Rectal smooth muscle tissue (tissue), 1 donor: ENCODE measurements around the gene HECTD1.
"Not testable (repeated sequence)": the region's sequence is repeated elsewhere in the genome, so short reads cannot be mapped to it uniquely, and the experiment has no call there.

Experiments used
- H3K27ac ChIP-seq: one replicate; pipeline ENCODE4 v1.7.0; 2013; ENCODE audit warnings: low read depth, low read length, inconsistent platforms
- H3K27me3 ChIP-seq: one replicate; pipeline ENCODE4 v1.7.0; 2013; ENCODE audit warnings: low read length; ENCODE audit not compliant: control insufficient read depth, insufficient read depth
- H3K36me3 ChIP-seq: one replicate; pipeline ENCODE4 v1.7.0; 2013; ENCODE audit warnings: low read length; ENCODE audit not compliant: control insufficient read depth, insufficient read depth
- H3K4me1 ChIP-seq: one replicate; pipeline ENCODE4 v1.7.0; 2013; ENCODE audit warnings: low read length; ENCODE audit not compliant: control insufficient read depth, insufficient read depth
- H3K4me3 ChIP-seq: one replicate; pipeline ENCODE4 v1.7.0; 2013; ENCODE audit warnings: low read length
- H3K9ac ChIP-seq: one replicate; pipeline ENCODE4 v1.7.0; 2013; ENCODE audit warnings: low read length

HECTD1 gene

DNA sequence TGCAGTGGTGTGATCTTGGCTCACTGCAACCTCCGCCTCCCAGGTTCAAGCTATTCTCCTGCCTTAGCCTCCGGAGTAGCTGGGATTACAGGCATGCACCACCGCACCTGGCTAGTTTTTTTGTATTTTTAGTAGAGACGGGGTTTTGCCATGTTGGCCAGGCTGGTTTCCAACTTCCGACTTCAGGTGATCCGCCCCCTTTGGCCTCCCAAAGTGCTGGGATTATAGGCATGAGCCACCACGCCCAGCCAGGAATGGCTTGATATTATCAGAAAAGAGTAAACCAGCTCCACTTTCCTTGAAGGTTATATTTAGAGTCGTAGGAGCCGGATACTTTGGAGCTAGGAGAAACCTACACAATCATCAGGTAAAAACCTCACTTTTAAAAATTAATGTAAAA is 121.1 kb downstream of the HECTD1 start:
- H3K4me1 ChIP-seq, H3K4me3 ChIP-seq, H3K9ac ChIP-seq, H3K36me3 ChIP-seq, H3K27ac ChIP-seq, H3K27me3 ChIP-seq: not testable (repeated sequence)

GRCh38 chr14:31085027-31085426 is 122.6 kb downstream of the HECTD1 start:
- H3K4me3 ChIP-seq: no peak overlapping the region
- no peaks in the 10 kb centered on the region for H3K27me3 ChIP-seq
- H3K36me3 ChIP-seq: no peaks in the 10 kb centered on the region
- no peak overlapping the region for H3K9ac ChIP-seq
- no peak overlapping the region for H3K27ac ChIP-seq
- H3K4me1 ChIP-seq: no peaks in the 10 kb centered on the region

DNA sequence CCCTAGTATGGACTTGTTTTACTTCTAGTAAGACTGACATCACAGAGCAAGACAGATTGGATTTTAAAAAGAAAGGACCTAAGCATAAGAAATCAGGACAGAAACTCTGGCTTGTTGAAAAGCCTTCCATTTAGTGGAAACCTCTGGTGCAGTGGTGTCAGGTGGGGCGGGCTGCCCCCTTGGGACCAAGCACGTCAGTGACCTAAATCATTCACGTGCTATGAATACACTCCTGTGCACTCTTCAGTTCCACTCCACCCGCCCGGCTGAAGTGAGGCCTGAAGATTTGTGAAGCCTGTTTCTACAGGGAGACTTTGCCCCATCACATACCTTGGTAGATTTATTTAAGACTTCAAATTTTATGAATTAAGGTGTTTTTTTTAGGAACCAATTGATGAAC is 123.2 kb downstream of the HECTD1 start:
- H3K36me3 ChIP-seq: no peaks in the 10 kb centered on the region
- H3K27ac ChIP-seq: peak overlapping the region; percentile 45
- H3K4me1 ChIP-seq: no peaks in the 10 kb centered on the region
- no peak overlapping the region for H3K9ac ChIP-seq
- H3K27me3 ChIP-seq: no peaks in the 10 kb centered on the region
- H3K4me3 ChIP-seq: no peak overlapping the region

DNA sequence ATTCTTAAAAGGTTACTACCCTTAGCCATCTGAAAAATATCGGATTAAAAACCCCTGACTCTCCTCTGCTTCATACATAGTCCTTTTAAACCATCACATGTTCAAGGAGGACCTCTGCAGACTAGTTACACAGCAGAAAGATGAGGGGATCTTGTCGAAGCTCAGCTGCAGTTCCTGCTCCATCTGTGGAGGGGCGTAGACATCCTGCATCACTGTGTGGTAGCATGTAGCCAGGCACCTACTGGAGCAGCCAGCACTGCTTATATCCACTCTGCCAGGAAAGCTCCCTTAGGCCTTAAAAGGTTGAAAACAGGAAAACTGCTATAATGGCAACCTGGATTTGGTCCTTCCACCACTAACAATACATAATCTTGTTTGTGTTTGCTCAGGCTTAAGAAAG is 123.8 kb downstream of the HECTD1 start:
- Histone ChIP-seq H3K27me3 (no peaks in the 10 kb centered on the region), H3K27ac (peak overlapping the region; percentile 45), H3K36me3 (no peaks in the 10 kb centered on the region), H3K9ac (no peak overlapping the region), H3K4me1 (no peaks in the 10 kb centered on the region), H3K4me3 (no peak overlapping the region)

GRCh38 chr14:31080484-31080883 is 127.1 kb downstream of the HECTD1 start:
- Histone ChIP-seq H3K27me3 (no peaks in the 10 kb centered on the region), H3K36me3 (no peaks in the 10 kb centered on the region), H3K9ac (no peak overlapping the region)

GRCh38 chr14:31080056-31080455 is 127.5 kb downstream of the HECTD1 start:
- H3K4me1 ChIP-seq: no peaks in the 10 kb centered on the region

More at GRCh38 chr14:31080484-31080883, 127.1 kb downstream of the HECTD1 start:
- no peaks in the 10 kb centered on the region for H3K4me1 ChIP-seq
- H3K4me3 ChIP-seq: no peak overlapping the region
- no peak overlapping the region for H3K27ac ChIP-seq

GRCh38 chr14:31078766-31079165 is 128.8 kb downstream of the HECTD1 start:
- Histone ChIP-seq H3K4me3 (no peak overlapping the region), H3K27ac (no peak overlapping the region), H3K36me3 (no peaks in the 10 kb centered on the region), H3K9ac (no peak overlapping the region), H3K4me1 (no peaks in the 10 kb centered on the region), H3K27me3 (no peaks in the 10 kb centered on the region)

More at GRCh38 chr14:31080056-31080455, 127.5 kb downstream of the HECTD1 start:
- Histone ChIP-seq H3K4me3 (no peak overlapping the region), H3K36me3 (no peaks in the 10 kb centered on the region), H3K9ac (no peak overlapping the region), H3K27me3 (no peaks in the 10 kb centered on the region), H3K27ac (no peak overlapping the region)

GRCh38 chr14:31075144-31075543 is 132.4 kb downstream of the HECTD1 start:
- H3K27me3 ChIP-seq: no peaks in the 10 kb centered on the region
- no peak overlapping the region for H3K9ac ChIP-seq
- no peak overlapping the region for H3K4me3 ChIP-seq
- H3K27ac ChIP-seq: no peak overlapping the region
- H3K4me1 ChIP-seq: no peaks in the 10 kb centered on the region
- no peaks in the 10 kb centered on the region for H3K36me3 ChIP-seq

DNA sequence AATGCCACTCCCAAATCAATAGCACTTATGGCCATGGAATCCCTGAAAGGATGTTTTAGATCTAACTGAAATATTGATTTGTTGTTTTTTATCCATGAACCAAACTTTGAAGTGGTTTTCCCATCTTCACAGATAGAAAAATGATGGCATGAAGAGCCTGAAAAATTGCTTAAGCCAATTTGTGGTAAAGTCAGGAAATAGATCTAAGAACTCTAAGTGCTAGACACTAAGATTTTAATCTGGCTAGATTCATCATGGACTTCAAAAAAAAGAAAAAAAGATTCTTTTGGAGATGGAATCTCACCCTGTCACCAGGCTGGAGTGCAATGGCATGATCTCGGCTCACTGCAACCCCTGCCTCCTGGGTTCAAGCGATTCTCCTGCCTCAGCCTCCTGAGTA is 136.4 kb downstream of the HECTD1 start:
- Histone ChIP-seq H3K9ac (no peak overlapping the region), H3K4me1 (no peaks in the 10 kb centered on the region), H3K27ac (no peak overlapping the region), H3K27me3 (no peaks in the 10 kb centered on the region), H3K36me3 (no peaks in the 10 kb centered on the region), H3K4me3 (no peak overlapping the region)

DNA sequence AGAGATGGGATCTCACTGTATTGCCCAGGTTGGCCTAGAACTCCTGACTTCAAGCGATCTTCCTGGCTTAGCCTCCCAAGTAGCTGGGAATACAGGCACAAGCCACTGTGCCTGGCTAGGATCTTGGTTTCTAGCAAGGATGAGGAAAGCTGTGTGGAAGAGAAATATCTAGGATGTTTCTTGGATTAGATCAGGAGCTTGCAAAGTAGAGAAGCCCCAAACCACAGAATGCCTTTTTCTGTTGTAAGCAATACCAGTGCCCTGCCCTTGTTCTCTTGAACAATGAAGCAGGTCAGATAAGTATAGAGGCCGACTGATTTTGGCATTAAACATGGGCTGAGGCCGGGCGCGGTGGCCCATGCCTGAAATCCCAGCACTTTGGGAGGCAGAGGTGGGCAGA is 137.2 kb downstream of the HECTD1 start:
- Histone ChIP-seq H3K9ac (no peak overlapping the region), H3K36me3 (no peaks in the 10 kb centered on the region), H3K27ac (no peak overlapping the region), H3K4me1 (no peaks in the 10 kb centered on the region), H3K4me3 (no peak overlapping the region), H3K27me3 (no peaks in the 10 kb centered on the region)

DNA sequence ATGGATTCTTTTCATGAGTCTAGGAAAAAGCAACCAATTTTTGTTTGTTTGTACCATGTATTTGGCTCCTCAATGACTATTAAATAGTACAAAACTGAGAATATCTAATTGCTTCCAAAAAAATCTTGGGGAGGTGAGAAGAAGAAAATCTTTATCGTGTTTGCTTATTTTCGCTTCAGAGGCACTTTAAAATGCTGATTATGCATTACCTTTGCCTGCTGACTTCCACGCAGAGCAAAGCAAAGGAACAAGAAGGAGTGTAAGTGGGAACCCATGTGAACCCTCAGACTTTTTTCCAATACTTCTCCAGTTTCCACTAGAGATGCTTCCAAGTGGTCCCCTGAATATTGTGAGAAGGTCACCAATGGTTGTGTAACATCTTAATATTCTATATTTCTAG is 138.2 kb downstream of the HECTD1 start:
- Histone ChIP-seq H3K4me1 (no peaks in the 10 kb centered on the region), H3K27ac (no peak overlapping the region), H3K4me3 (no peak overlapping the region), H3K9ac (no peak overlapping the region), H3K27me3 (no peaks in the 10 kb centered on the region), H3K36me3 (no peaks in the 10 kb centered on the region)

GRCh38 chr14:31068235-31068634 is 139.4 kb downstream of the HECTD1 start:
- H3K27me3 ChIP-seq: no peaks in the 10 kb centered on the region
- no peak overlapping the region for H3K9ac ChIP-seq
- no peaks in the 10 kb centered on the region for H3K36me3 ChIP-seq
- no peak overlapping the region for H3K4me3 ChIP-seq
- H3K4me1 ChIP-seq: no peaks in the 10 kb centered on the region
- no peak overlapping the region for H3K27ac ChIP-seq

- H3K4me1 ChIP-seq, H3K36me3 ChIP-seq, H3K9ac ChIP-seq, H3K4me3 ChIP-seq, H3K27me3 ChIP-seq, H3K27ac ChIP-seq: not testable (repeated sequence)
These were observed 144.7 kb downstream of the HECTD1 start for GRCh38 chr14:31062908-31063307.
